Activated CD4-positive, alpha-beta T cell treated with anti-CD3 and anti-CD28 coated beads for 36 hours (primary cell): ENCODE measurements around the gene TIMP2. TPM values are rescaled to one million over a fixed set of nuclear protein-coding genes. Genes with fewer than 3 reads are reported as not detected.

ENCODE experiments used
- total RNA-seq, 2 experiments: library from RNA; stranded (reverse); gene quantifications; one replicate each; pipeline ENCODE4 v1.2.3, GENCODE V29; 2021

TIMP2 gene
- total RNA-seq, 2 experiments from 2014 or later: 1.6 to 1.9 TPM

Other genes with a start within 250 kb of the TIMP2 start
- 100 to 1,000 TPM; 109 to 130 TPM for gene CYTH1, start 143.1 kb downstream of the TIMP2 start, total RNA-seq
- 10 to 100 TPM; 90.1 to 92.5 TPM for gene USP36, start 84.6 kb downstream of the TIMP2 start, total RNA-seq
- not detected for gene CEP295NL, start 22.2 kb downstream of the TIMP2 start, total RNA-seq
- 10 to 100 TPM; 64.4 to 71.2 TPM for gene LGALS3BP, start 54.5 kb upstream of the TIMP2 start, total RNA-seq
- 10 to 100 TPM; 44.0 to 52.9 TPM for gene CANT1, start 84.4 kb upstream of the TIMP2 start, total RNA-seq
- gene C1QTNF1, start 98.8 kb upstream of the TIMP2 start, total RNA-seq: under 1 TPM in 1 of 2 experiments, not detected in 1; 0.14 TPM
- gene ENGASE, start 149.4 kb upstream of the TIMP2 start, total RNA-seq: 10 to 100 TPM; 17.3 to 23.7 TPM